ENCODE data around the gene NFASC. TPM values are rescaled to one million over a fixed set of nuclear protein-coding genes. Genes with fewer than 3 reads are reported as not detected.

The NFASC gene
- total RNA-seq, 1 donor from 2014 or later = 6.9 TPM

DNA sequence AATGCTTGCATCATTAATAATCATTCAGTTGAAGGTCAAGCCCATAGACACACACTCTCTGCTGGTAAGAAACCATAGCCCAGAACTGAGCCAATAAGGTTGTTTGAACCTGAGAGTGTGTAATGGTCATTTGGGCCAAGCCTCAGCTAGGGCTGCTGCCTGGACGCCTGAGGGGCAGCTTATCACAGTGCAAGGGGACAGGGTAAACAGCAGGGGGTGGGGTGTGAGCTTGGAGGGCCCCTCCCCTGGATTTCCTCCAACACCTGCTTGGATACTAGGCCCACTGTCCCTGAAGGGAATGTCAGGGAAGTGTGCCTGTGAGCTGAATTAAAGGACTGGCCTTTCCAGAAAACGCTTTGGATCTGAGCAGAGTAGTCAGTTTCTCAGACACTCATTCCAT is 147.7 kb downstream of the NFASC start:
- peaks cover 5% of the 10 kb centered on the region for H3K4me1 Mint-ChIP-seq (ENCODE audit: low read depth)
- DNase-seq (ENCODE audit: low spot score, unreplicated experiment) = no peak
- no peaks in the 10 kb centered on the region for H3K9me3 Mint-ChIP-seq (ENCODE audit: low read depth)
- TF ChIP-seq, protein P1, sequence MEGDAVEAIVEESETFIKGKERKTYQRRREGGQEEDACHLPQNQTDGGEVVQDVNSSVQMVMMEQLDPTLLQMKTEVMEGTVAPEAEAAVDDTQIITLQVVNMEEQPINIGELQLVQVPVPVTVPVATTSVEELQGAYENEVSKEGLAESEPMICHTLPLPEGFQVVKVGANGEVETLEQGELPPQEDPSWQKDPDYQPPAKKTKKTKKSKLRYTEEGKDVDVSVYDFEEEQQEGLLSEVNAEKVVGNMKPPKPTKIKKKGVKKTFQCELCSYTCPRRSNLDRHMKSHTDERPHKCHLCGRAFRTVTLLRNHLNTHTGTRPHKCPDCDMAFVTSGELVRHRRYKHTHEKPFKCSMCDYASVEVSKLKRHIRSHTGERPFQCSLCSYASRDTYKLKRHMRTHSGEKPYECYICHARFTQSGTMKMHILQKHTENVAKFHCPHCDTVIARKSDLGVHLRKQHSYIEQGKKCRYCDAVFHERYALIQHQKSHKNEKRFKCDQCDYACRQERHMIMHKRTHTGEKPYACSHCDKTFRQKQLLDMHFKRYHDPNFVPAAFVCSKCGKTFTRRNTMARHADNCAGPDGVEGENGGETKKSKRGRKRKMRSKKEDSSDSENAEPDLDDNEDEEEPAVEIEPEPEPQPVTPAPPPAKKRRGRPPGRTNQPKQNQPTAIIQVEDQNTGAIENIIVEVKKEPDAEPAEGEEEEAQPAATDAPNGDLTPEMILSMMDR (IDR thresholded peaks at IDR 0.05; ENCODE audit: unreplicated experiment) = no peak
- H3K4me3 Mint-ChIP-seq (ENCODE audit: low read depth) = no peak overlapping the region
- no peak overlapping the region for H3K27ac Mint-ChIP-seq
- H3K36me3 Mint-ChIP-seq (ENCODE audit: insufficient read depth) = no peaks in the 10 kb centered on the region
- H3K27me3 Mint-ChIP-seq = peaks cover 21% of the 10 kb centered on the region

- H3K36me3 Mint-ChIP-seq (ENCODE audit: insufficient read depth) = no peaks in the 10 kb centered on the region
- peaks cover 15% of the 10 kb centered on the region for H3K27me3 Mint-ChIP-seq
- H3K4me3 Mint-ChIP-seq (ENCODE audit: low read depth) = no peak overlapping the region
- peaks cover 4% of the 10 kb centered on the region for H3K4me1 Mint-ChIP-seq (ENCODE audit: low read depth)
- no peak overlapping the region for H3K27ac Mint-ChIP-seq
- H3K9me3 Mint-ChIP-seq (ENCODE audit: low read depth) = no peaks in the 10 kb centered on the region
- TF ChIP-seq, protein P1 (IDR thresholded peaks at IDR 0.05; ENCODE audit: unreplicated experiment) = no peak
- no peak for DNase-seq (ENCODE audit: low spot score, unreplicated experiment)
These were observed 149.8 kb downstream of the NFASC start for GRCh38 chr1:205020466-205020865.

DNA sequence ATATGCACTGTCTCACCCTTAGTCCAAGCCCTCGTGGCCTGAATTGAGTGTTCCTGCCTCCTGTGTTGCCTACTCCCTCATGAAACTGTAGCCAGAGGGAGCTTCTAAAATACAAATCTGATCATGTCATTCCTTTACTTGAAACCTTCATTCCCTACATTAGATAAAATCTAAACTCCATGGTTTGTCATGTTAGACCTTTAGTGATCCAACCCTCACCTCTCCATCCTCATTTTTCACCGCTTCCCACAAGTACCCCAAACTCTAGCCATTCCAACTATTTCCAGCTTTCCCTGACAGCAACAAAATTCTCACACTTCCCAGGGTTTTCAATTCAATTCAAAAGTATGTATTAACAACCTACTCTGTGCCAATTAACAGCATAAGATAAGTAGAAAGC is 154.0 kb downstream of the NFASC start:
- Mint-ChIP-seq H3K4me3 (ENCODE audit: low read depth) (no peak overlapping the region), H3K27me3 (peaks cover 25% of the 10 kb centered on the region), H3K4me1 (ENCODE audit: low read depth) (peaks cover 2% of the 10 kb centered on the region), H3K36me3 (ENCODE audit: insufficient read depth) (no peaks in the 10 kb centered on the region), H3K9me3 (ENCODE audit: low read depth) (no peaks in the 10 kb centered on the region), H3K27ac (no peak overlapping the region)
- no peak for DNase-seq (ENCODE audit: low spot score, unreplicated experiment)
- TF ChIP-seq, protein P1 (IDR thresholded peaks at IDR 0.05; ENCODE audit: unreplicated experiment) = no peak

GRCh38 chr1:205025239-205025638 is 154.6 kb downstream of the NFASC start:
- H3K36me3 Mint-ChIP-seq (ENCODE audit: insufficient read depth) = no peaks in the 10 kb centered on the region
- no peak for DNase-seq (ENCODE audit: low spot score, unreplicated experiment)
- no peak overlapping the region for H3K27ac Mint-ChIP-seq
- no peak overlapping the region for H3K4me3 Mint-ChIP-seq (ENCODE audit: low read depth)
- H3K27me3 Mint-ChIP-seq = peaks cover 31% of the 10 kb centered on the region
- H3K9me3 Mint-ChIP-seq (ENCODE audit: low read depth) = no peaks in the 10 kb centered on the region
- TF ChIP-seq, protein P1 (IDR thresholded peaks at IDR 0.05; ENCODE audit: unreplicated experiment) = no peak
- peaks cover 2% of the 10 kb centered on the region for H3K4me1 Mint-ChIP-seq (ENCODE audit: low read depth)

GRCh38 chr1:205026181-205026580 is 155.5 kb downstream of the NFASC start:
- Mint-ChIP-seq H3K36me3 (ENCODE audit: insufficient read depth) (no peaks in the 10 kb centered on the region), H3K4me3 (ENCODE audit: low read depth) (no peak overlapping the region), H3K9me3 (ENCODE audit: low read depth) (no peaks in the 10 kb centered on the region), H3K27me3 (peaks cover 34% of the 10 kb centered on the region), H3K27ac (no peak overlapping the region), H3K4me1 (ENCODE audit: low read depth) (peaks cover 2% of the 10 kb centered on the region)
- TF ChIP-seq, protein P1 (IDR thresholded peaks at IDR 0.05; ENCODE audit: unreplicated experiment) = no peak
- DNase-seq (ENCODE audit: low spot score, unreplicated experiment) = no peak
